Ovary (tissue), 3 donors: ENCODE results near the gene ADD2.

Experiments used
- CTCF ChIP-seq, 3 donors: fragments of 450-650 bp in 2 of 3; fragments of 200-600 bp in 1 of 3; IDR thresholded peaks; one replicate each; pipeline versions ENCODE4 v1.5.1 to v1.8.0; 2016 to 2022; ENCODE audit warnings: antibody characterized with exemption in 3 of 3, mild to moderate bottlenecking in 1 of 3
- EP300 ChIP-seq: sonication (generic); formaldehyde crosslinking; IDR thresholded peaks from one replicate; pipeline ENCODE4 v1.6.1; 2017; ENCODE audit warnings: antibody characterized with exemption
- POLR2A ChIP-seq: fragments of 450-650 bp; IDR thresholded peaks from one replicate; pipeline ENCODE4 v1.6.1; 2017; ENCODE audit warnings: antibody characterized with exemption, mild to moderate bottlenecking, moderate library complexity
- donor health status: DM: no; HTN: no; CAD: no.

- TF ChIP-seq CTCF (IDR thresholded peaks at IDR 0.05): no peak
- no peak for TF ChIP-seq EP300
- no peak for TF ChIP-seq POLR2A
Measured at GRCh38 chr2:70692256-70692655, 75.7 kb downstream of the ADD2 start.
